GM19193 (cell line): Measurements from ENCODE around the gene DUSP8.

Experiments
- POLR2A ChIP-seq: IDR thresholded peaks from 4 replicates; pipeline ENCODE4 v1.6.1; 2011; ENCODE audit not compliant: insufficient read depth, insufficient read length; ENCODE audit errors: extremely low read depth

DUSP8 gene

GRCh38 chr11:1518301-1518700 is 53.8 kb downstream of the DUSP8 start:
- TF ChIP-seq POLR2A, result no peak

DNA sequence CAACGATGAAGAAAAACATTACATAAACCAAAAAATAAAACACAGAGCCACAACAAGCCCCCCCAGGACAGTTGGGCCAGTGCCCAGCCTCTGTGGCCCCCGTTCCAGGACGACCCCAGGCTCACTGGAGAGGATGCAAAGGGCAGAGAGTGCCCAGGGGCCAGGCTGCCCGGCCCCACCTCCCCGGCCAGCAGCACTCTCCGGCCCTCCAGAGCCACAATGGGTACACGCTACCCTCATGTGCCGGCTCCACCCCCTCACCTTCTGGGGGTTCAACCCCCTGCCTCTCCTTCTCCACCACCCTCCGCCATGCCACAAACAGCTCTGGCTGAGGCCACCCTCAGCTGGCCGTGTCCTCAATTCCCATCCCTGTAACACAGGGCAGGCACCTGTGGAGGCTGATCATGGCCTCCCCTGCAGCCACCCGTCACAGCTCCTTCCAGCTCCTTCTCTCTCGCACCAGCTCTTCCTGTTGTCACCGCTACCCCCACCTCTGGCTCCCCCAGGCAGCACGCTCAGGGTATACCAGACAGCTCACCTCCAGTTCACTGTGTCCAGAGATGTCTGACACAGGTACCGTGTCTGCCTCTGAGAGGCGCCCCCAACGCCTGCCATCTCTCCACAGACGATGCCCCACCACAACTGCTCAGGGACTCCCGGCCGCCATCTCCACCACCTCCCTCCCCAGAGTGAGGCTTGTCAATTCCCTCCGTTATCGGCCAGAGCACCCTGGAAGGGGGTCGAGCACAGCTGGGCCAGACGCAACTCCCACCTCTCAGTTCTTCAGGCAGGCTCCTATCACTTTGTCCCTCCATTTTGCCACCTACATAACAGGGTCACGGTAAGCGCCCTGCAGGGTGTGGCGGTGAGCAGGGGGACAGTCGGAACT is 54.7 kb downstream of the DUSP8 start:
- no peak for TF ChIP-seq POLR2A

- TF ChIP-seq POLR2A, result no peak
Observed at GRCh38 chr11:1516273-1517067, 55.6 kb downstream of the DUSP8 start.

DNA sequence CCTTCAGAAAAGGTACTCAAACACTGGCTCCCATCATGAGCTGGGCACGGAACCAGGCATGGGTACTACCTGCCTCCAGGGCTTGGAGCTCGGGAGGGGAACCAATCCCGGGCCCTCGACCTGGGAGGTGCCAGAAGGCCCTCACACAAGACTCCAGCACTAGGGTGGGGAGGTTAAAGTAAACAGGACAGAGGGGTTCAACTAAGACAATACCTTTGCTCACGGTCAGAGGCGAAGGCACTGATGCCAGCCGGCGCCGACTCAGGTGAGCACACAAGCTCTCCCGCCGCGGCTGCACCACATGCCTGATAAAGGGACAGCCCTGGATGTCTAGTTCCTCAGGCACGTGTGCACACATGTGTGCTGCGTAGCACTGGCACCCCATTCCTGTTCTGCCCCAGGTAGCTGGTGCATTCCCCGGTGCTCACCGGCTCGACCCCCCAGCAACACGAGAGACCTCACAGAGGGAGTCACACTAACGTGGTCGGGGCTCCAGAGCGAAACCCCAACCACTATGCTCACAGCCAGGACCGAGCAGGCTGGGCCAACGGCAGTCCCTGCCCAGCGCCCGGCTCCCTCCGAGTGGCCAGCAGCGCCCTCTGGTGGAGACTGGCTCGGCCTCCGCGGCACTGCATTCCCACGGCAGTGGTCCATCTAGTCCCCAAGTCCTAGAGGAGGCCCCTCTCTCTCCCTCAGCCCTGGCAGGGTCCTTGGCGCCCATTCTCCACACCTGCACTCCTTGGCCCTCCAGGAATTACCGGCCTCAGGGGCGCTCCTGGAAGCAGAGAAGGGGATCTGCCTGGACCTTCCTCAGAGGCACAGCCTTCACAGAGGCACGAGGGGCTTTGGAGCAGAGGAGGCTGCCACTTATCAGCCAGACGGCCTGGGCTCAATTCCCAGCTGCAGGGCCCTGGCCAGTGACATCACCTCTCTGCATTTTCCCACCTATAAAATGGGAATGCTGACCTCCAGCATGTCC is 56.7 kb downstream of the DUSP8 start:
- TF ChIP-seq POLR2A, result no peak

DNA sequence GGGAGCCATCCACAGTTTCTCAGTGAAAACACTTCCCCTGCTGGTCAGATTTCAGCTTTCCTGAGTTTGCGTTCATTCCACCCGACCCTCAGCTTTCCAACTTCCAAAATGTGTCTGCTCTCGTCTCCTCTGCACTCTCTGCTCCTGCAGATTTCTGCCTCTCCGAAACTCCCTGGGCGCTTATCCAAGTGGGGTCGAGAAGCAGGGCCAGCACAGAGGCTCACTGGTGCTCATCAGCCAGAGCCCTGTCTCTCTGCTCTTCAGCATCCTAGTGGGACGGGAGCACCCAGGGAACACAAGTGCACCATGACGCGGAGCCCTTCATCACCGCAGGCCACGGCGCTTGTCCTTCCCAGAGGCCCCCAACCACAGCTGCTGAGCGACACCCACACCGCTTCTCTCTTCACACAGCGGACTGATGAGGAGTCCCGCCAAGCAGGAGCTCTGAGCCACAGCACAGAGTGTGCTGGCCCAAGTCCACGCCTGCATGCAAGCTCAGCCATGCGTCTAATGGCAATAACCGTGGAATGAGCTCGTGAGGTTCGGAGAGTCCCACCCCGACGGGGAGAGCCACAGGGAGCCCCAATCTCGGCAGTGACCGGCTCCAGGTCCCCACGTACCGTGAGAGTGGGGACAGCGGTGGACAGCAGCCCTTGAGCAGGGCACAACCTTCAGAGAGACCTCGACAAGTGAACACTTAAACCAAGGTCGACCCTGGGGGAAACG is 57.6 kb downstream of the DUSP8 start:
- TF ChIP-seq POLR2A, result no peak

GRCh38 chr11:1513326-1514296 is 58.5 kb downstream of the DUSP8 start:
- no peak for TF ChIP-seq POLR2A

DNA sequence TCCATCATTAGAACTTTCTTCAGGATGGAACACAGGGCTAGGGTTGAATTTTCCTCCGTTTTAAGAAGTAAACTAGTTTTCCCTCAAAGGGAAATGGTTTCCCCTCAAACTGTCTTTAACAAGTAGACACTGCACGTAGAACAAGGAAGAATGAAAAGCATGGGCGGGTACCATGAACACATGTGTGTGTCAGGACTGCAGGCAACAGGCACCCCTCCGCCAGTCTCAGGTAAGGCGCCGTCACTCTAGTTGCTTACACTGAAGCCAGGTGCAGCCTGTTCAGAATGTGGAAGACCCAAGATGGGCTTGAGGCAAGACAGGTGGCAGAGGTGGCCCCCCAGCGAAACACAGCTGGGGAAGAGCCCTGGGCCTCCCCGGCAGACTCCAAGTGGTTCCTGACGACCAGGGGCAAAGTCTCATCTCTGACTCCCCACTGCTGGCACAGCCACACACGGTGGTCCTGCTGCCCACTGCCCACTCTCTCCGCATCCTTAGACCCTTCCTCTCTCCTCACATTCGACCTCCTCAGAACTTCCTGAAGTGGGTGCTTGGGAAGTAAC is 60.1 kb downstream of the DUSP8 start:
- no peak for TF ChIP-seq POLR2A

DNA sequence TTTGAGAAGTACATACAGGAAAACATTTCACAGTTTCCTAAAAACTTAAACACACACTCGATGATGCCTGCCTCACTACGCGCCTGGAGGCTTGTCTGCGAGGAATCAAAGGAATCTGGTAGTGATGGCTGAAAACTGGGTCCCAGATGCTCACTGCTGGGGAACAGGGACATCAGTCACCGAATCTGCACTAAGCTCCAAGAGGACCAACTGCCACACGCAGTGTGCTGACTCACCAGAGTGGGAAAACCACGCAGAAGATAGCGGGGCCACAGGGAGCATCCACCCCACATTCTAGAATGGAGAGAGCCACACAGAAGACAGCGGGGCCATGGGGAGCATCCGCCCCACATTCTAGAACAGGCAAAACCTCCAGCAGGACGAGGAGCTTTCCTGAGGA is 61.1 kb downstream of the DUSP8 start:
- TF ChIP-seq POLR2A, result no peak

- TF ChIP-seq POLR2A, result no peak
Observed at GRCh38 chr11:1509626-1510255, 62.3 kb downstream of the DUSP8 start.

- TF ChIP-seq POLR2A, result no peak
Observed at GRCh38 chr11:1508986-1509385, 63.1 kb downstream of the DUSP8 start.

DNA sequence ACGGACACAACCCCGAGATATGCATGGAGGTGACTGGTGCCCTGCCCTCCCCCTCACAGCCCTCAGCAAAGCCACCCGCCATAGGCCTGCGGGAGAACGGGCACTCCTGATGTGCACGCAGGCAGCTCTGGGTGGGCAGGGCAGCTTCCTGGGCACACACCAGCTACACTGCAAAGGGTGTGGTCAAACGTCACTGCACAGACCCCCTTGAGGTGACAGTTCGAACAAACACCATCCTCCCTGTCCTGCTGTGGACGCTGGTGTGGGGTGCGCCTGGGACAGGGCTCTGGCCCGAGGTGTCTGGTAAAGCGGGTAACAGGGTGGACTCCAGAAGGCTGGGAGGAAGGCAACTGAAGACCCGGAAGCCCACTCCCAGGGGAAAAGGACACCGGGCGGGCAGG is 63.6 kb downstream of the DUSP8 start:
- TF ChIP-seq POLR2A, result no peak

DNA sequence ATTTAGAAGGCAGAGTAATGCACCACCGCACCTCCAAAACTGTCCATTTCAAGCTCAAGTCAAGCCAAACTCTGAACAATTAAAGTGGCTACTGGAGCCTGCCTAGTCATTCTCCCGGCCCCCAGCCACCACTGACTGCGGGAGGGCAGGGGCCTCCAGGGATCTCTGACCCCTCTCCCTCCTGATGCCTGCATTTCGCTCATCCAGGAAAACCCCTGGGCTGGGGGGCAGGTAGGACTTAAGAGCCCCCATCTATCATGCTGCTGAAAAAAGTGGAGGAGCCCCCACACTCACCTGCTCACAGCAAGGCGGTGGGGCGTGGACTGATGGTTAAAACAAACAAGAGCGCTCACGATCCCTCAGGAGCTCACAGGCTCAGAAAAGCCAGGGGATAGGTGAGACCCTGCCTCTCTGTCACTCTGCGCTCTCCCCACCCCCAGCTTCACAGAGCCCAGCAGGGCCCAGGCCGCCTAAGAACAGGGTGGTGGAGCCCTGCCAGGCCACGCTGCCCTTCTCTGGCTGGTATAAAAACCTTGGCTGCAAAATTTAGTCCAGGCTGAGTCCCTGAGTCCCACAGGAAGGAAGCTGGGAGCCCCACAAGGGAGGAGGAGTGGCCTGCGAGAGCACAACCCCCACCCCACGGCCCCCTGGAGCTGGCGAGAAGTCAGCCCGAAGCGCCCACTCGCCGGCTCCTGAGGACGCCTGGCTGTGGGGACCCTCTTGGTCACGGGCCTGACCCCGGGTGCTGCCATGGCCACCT is 64.5 kb downstream of the DUSP8 start:
- TF ChIP-seq POLR2A, result no peak

DNA sequence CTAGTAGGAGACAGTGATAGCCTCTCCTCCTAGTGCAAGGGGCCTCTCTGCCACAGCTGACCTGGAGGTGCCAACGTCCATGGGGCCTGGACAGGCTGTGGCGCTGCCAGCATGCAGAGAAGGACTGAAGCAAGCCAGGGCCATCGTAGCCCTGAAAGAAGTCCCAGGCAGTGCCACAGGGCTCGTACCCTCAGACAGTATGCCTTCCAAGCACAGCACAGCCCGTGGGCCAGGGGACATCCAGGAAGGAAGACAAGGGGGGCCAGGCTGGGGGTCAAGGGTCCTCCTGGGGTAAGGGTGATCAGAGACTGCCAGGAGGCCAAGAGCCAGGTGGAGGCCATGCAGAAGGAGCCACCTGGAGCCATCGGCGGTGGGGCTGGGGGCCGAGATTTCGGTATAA is 65.1 kb downstream of the DUSP8 start:
- no peak for TF ChIP-seq POLR2A
